ENCODE measurements around the gene BCL3. TPM values are rescaled to one million over a fixed set of nuclear protein-coding genes. Genes with fewer than 3 reads are reported as not detected.
"Not testable (repeated sequence)": the region's sequence is repeated elsewhere in the genome, so short reads cannot be mapped to it uniquely, and the experiment has no call there.

BCL3 gene
- total RNA-seq, 1 donor, result 13.4 TPM

- TF ChIP-seq CTCF (IDR thresholded peaks at IDR 0.05; ENCODE audit: insufficient read depth, low read length), result no peak
- H3K4me3 ChIP-seq (ENCODE audit: low read depth, low read length), result no peak overlapping the region
- no peak for DNase-seq (ENCODE audit: low read depth)
These were observed 19.0 kb downstream of the BCL3 start for GRCh38 chr19:44767295-44768180.

DNA sequence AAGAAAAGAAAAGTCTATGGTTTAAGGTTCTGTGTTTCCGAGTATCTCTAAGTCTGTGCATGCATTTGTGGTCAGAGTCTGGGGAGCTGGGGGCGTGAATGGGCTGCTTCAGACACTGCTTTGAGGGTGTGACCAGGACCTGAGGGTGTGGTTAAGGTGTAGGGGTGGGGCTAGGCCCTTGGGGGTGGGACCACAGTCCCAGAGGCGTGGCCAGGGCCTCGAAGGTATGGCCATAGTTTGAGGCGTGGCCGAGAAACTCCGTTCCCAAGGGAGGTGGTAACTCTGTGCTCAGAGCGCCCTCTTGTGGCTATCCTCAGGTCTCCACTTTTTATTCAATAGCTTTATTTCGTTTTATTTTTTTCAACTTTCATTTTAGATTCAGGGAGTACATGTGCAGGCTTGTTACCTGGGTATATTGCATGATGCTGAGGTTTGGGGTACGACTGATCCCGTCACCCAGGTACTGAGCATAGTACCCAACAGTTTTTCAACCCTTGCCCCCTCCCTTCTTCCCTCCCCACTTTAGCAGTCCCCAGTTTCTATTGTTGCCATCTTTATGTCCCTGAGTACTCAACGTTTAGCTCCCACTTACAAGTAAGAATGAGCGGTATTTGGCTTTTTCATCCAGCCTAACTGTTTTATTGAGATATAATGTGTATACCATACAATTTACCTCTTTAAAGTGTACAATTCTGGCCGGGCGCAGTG lies 22.2 kb downstream of the BCL3 start:
- H3K4me3 ChIP-seq (ENCODE audit: low read depth, low read length), result no peak overlapping the region

DNA sequence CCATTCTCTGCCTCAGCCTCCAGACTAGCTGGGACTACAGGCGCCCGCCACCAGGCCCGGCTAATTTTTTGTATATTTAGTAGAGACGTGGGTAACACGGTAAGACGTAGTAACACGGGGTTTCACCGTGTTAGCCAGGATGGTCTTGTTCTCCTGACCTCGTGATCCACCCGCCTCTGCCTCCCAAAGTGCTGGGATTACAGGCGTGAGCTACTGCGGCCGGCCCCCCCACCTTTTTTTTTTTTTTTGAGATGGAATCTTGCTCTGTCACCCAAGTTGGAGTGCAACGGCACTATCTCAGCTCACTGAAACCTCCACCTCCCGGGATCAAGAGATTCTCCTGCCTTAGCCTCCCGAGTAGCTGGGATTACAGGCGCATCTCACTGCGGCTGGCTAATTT lies 23.6 kb downstream of the BCL3 start:
- not testable (repeated sequence) for H3K4me3 ChIP-seq (ENCODE audit: low read depth, low read length); DNase-seq (ENCODE audit: low read depth)

More for the DNA sequence above, 22.2 kb downstream of the BCL3 start:
- TF ChIP-seq CTCF (IDR thresholded peaks at IDR 0.05; ENCODE audit: insufficient read depth, low read length), result peak; percentile 75
- DNase-seq (ENCODE audit: low read depth), result peak; percentile 94

DNA sequence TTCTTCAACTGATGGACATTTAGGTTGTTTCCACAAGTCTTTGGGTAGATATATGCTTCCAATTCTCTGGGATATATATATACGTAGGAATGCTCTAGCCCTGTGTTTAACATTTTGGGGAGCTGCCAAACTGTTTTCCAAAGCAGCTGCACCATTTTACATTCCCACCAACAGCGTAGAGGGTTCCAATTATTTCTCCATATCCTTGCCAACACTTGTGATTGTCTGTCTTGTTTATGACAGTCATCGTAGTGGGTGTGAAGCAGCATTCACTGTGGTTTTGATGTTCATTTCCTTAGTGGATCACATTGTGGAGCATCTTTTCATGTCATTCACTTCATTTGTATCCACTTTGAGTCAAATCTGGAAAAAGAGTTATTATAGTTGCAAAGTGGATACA lies 24.5 kb downstream of the BCL3 start:
- TF ChIP-seq CTCF (IDR thresholded peaks at IDR 0.05; ENCODE audit: insufficient read depth, low read length), result no peak
- DNase-seq (ENCODE audit: low read depth), result no peak
- no peak overlapping the region for H3K4me3 ChIP-seq (ENCODE audit: low read depth, low read length)

- no peak overlapping the region for H3K4me3 ChIP-seq (ENCODE audit: low read depth, low read length)
- no peak for TF ChIP-seq CTCF (IDR thresholded peaks at IDR 0.05; ENCODE audit: insufficient read depth, low read length)
- DNase-seq (ENCODE audit: low read depth), result no peak
These were observed 27.2 kb downstream of the BCL3 start for GRCh38 chr19:44775676-44776240.

GRCh38 chr19:44776402-44777096 lies 28.0 kb downstream of the BCL3 start:
- DNase-seq (ENCODE audit: low read depth), result no peak
- no peak overlapping the region for H3K4me3 ChIP-seq (ENCODE audit: low read depth, low read length)
- TF ChIP-seq CTCF (IDR thresholded peaks at IDR 0.05; ENCODE audit: insufficient read depth, low read length), result no peak
